Right lobe of liver (tissue), 4 donors: ENCODE data around the gene SEL1L.
"Not testable (repeated sequence)": the region's sequence is repeated elsewhere in the genome, so short reads cannot be mapped to it uniquely, and the experiment has no call there.

Experiments used
- POLR2A ChIP-seq: fragments of 450-650 bp; IDR thresholded peaks from one replicate; pipeline ENCODE4 v1.6.1; 2017; ENCODE audit warnings: antibody characterized with exemption, mild to moderate bottlenecking
- TF ChIP-seq, protein P1 (sequence below), 4 donors: fragments of 200-600 bp in 3 of 4; fragments of 450-650 bp in 1 of 4; IDR thresholded peaks; one replicate each; pipeline versions ENCODE4 v1.5.1 to v1.8.0; 2016 to 2022; ENCODE audit warnings: antibody characterized with exemption in 4 of 4, mild to moderate bottlenecking in 2 of 4
- donor health status: DM: no; HTN: no; CAD: no.
- donor health status: DM: no; HTN: no; CAD: no.
- donor health status: DM: no; HTN: yes; CAD: no.

- TF ChIP-seq, protein P1, sequence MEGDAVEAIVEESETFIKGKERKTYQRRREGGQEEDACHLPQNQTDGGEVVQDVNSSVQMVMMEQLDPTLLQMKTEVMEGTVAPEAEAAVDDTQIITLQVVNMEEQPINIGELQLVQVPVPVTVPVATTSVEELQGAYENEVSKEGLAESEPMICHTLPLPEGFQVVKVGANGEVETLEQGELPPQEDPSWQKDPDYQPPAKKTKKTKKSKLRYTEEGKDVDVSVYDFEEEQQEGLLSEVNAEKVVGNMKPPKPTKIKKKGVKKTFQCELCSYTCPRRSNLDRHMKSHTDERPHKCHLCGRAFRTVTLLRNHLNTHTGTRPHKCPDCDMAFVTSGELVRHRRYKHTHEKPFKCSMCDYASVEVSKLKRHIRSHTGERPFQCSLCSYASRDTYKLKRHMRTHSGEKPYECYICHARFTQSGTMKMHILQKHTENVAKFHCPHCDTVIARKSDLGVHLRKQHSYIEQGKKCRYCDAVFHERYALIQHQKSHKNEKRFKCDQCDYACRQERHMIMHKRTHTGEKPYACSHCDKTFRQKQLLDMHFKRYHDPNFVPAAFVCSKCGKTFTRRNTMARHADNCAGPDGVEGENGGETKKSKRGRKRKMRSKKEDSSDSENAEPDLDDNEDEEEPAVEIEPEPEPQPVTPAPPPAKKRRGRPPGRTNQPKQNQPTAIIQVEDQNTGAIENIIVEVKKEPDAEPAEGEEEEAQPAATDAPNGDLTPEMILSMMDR (IDR thresholded peaks at IDR 0.05): not testable (repeated sequence)
- TF ChIP-seq POLR2A: not testable (repeated sequence)
These were observed 68.7 kb downstream of the SEL1L start for GRCh38 chr14:81465003-81465392.
